HepG2 (cell line): ENCODE results near the gene SRSF4. TPM values are rescaled to one million over a fixed set of nuclear protein-coding genes. Genes with fewer than 3 reads are reported as not detected.

Experiments used
- ATAC-seq: fragments of 200-7000 bp; cut with Tn5 transposase; 3 replicates; pipeline ENCODE4 v1.9.1; 2020; ENCODE audit warnings: mild to moderate bottlenecking, moderate library complexity
- BruUV-seq: library from RNA; stranded (reverse); fragments of 400-500 nt; replicated peaks from 2 replicates; lab custom pipeline; 2021; lab: Mats Ljungman, UMichigan
- CTCF ChIA-PET: fragments of 300-600 bp; formaldehyde crosslinking; extraction: SDS; loops from one replicate; lab custom pipeline; 2021; ENCODE audit warnings: low total read pairs, inconsistent platforms, low intra/inter-chr PET ratio; lab: Yijun Ruan, JAX
- POLR2A ChIA-PET: fragments of 350-600 bp; sonication (Branson Sonifier 250); formaldehyde crosslinking; loops from one replicate; lab custom pipeline; 2020; ENCODE audit warnings: antibody characterized with exemption, inconsistent platforms; lab: Yijun Ruan, JAX
- DNase-seq: peaks from one replicate; pipeline ENCODE4 v3.0.0-alpha.2; 2015; ENCODE audit warnings: low spot score
- FAIRE-seq: peaks from 3 replicates; lab custom pipeline; 2011; peaks lifted over from hg19 to GRCh38; lab: Jason Lieb, UNC
- H2AFZ ChIP-seq: one replicate; pipeline ENCODE4 v1.6.1; 2011; ENCODE audit warnings: low read length, inconsistent platforms
- H3K27ac ChIP-seq: fragments of 300-600 bp; 3 replicates; pipeline ENCODE4 v1.8.0; 2011; ENCODE audit warnings: mixed run types, mild to moderate bottlenecking, mixed read lengths, low read length, inconsistent platforms; ENCODE audit not compliant: insufficient read depth; ENCODE audit errors: extremely low read length
- H3K27me3 ChIP-seq, 2 experiments: fragments of 200-600 bp in 1 of 2; 2 replicates in 1 of 2; 3 replicates in 1 of 2; pipeline versions ENCODE4 v1.6.0 to v1.8.0; 2011; ENCODE audit warnings: low read length in 2 of 2, mild to moderate bottlenecking in 2 of 2, moderate library complexity in 2 of 2, inconsistent platforms in 1 of 2; ENCODE audit not compliant: insufficient read depth in 2 of 2, control insufficient read depth in 1 of 2
- H3K36me3 ChIP-seq, 2 experiments: fragments of 200-600 bp in 1 of 2; replicated peaks in 1 of 2; 2 replicates in 1 of 2; 3 replicates in 1 of 2; pipeline versions ENCODE4 v1.5.1 to v1.8.0; 2011; ENCODE audit warnings: low read length in 2 of 2, inconsistent platforms in 1 of 2; ENCODE audit not compliant: insufficient read depth in 2 of 2, control insufficient read depth in 1 of 2
- H3K4me1 ChIP-seq: 2 replicates; pipeline ENCODE4 v1.5.1; 2012; ENCODE audit warnings: low read length, inconsistent platforms; ENCODE audit not compliant: insufficient read depth
- H3K4me2 ChIP-seq: 2 replicates; pipeline ENCODE4 v1.6.0; 2011; ENCODE audit warnings: low read depth, low read length, inconsistent platforms
- H3K4me3 ChIP-seq, 3 experiments: fragments of 200-600 bp in 1 of 3; sonication (generic), shearing (Covaris generic) in 1 of 3; replicated peaks in 1 of 3; 2 replicates each; pipeline ENCODE4 v1.5.1; 2011 to 2016; ENCODE audit warnings: low read length in 3 of 3, inconsistent platforms in 2 of 3, low read depth in 2 of 3, mild to moderate bottlenecking in 2 of 3, control low read depth in 1 of 3, mixed read lengths in 1 of 3; ENCODE audit not compliant: insufficient read depth in 1 of 3
- H3K79me2 ChIP-seq: one replicate; pipeline ENCODE4 v1.6.1; 2011; ENCODE audit warnings: low read length, inconsistent platforms; ENCODE audit not compliant: insufficient read depth
- H3K9ac ChIP-seq: 2 replicates; pipeline ENCODE4 v1.6.0; 2011; ENCODE audit warnings: mild to moderate bottlenecking, low read depth, low read length, inconsistent platforms; ENCODE audit not compliant: insufficient read depth
- H3K9me3 ChIP-seq: 2 replicates; pipeline ENCODE4 v1.5.1; 2012; ENCODE audit warnings: mild to moderate bottlenecking, low read length
- H4K20me1 ChIP-seq: 2 replicates; pipeline ENCODE4 v1.6.0; 2011; ENCODE audit warnings: inconsistent platforms, mild to moderate bottlenecking, low read length, moderate library complexity; ENCODE audit not compliant: insufficient read depth
- ARID2 ChIP-seq: sonication (generic); formaldehyde crosslinking; IDR thresholded peaks from 2 replicates; pipeline ENCODE4 v1.8.1; 2022; ENCODE audit warnings: mild to moderate bottlenecking, missing genetic modification reagents, borderline replicate concordance
- ATF7-NPFF ChIP-seq: sonication (generic); formaldehyde crosslinking; IDR thresholded peaks from 2 replicates; pipeline ENCODE4 v1.8.1; 2023; ENCODE audit warnings: mild to moderate bottlenecking, low read depth, missing genetic modification reagents, moderate library complexity
- CBX5 ChIP-seq: sonication (generic); formaldehyde crosslinking; IDR thresholded peaks from 2 replicates; pipeline ENCODE4 v1.4.0; 2020; ENCODE audit warnings: missing genetic modification reagents, borderline replicate concordance
- HNRNPK ChIP-seq: fragments of 200-400 bp; formaldehyde crosslinking; IDR thresholded peaks from 2 replicates; pipeline ENCODE4 v1.6.1; 2018; ENCODE audit warnings: low read length, low read depth, moderate library complexity, mild to moderate bottlenecking; ENCODE audit not compliant: poor library complexity, severe bottlenecking
- KLF12 ChIP-seq: sonication (generic); formaldehyde crosslinking; IDR thresholded peaks from 2 replicates; pipeline ENCODE4 v1.4.0; 2020; ENCODE audit warnings: missing genetic modification reagents, borderline replicate concordance
- MIXL1 ChIP-seq: IDR thresholded peaks from 2 replicates; pipeline ENCODE4 v1.6.1; 2016
- SMAD9 ChIP-seq: sonication (generic); formaldehyde crosslinking; IDR thresholded peaks from 2 replicates; pipeline ENCODE4 v1.5.1; 2020; ENCODE audit warnings: mild to moderate bottlenecking, missing genetic modification reagents
- SMC3 ChIP-seq: IDR thresholded peaks from 2 replicates; pipeline ENCODE4 v1.6.1; 2011; ENCODE audit warnings: low read length, improper control_type of control experiment
- SP1 ChIP-seq, 2 experiments: fragments of 450-650 bp in 1 of 2; sonication (generic) in 1 of 2; formaldehyde crosslinking in 1 of 2; IDR thresholded peaks; 2 replicates each; pipeline versions ENCODE4 v1.4.0 to v1.6.1; 2016 to 2020; ENCODE audit warnings: missing genetic modification reagents in 1 of 2
- ZBTB7A ChIP-seq: sonication (generic); formaldehyde crosslinking; IDR thresholded peaks from 2 replicates; pipeline ENCODE4 v1.8.0; 2022; ENCODE audit warnings: mild to moderate bottlenecking, missing genetic modification reagents
- ZFP82 ChIP-seq: sonication (generic); formaldehyde crosslinking; IDR thresholded peaks from 2 replicates; pipeline ENCODE4 v1.5.1; 2020; ENCODE audit warnings: mild to moderate bottlenecking, missing genetic modification reagents, borderline replicate concordance
- ZNF264 ChIP-seq: sonication (generic); formaldehyde crosslinking; IDR thresholded peaks from 2 replicates; pipeline ENCODE4 v1.4.0; 2020; ENCODE audit warnings: missing genetic modification reagents
- ZNF547 ChIP-seq: sonication (generic); formaldehyde crosslinking; IDR thresholded peaks from 2 replicates; pipeline ENCODE4 v1.5.1; 2020; ENCODE audit warnings: mild to moderate bottlenecking, missing genetic modification reagents
- ZNF615 ChIP-seq: sonication (generic); formaldehyde crosslinking; IDR thresholded peaks from 2 replicates; pipeline ENCODE4 v1.5.0; 2020; ENCODE audit warnings: mild to moderate bottlenecking, missing genetic modification reagents, borderline replicate concordance
- ZNF746 ChIP-seq: sonication (generic); formaldehyde crosslinking; IDR thresholded peaks from 2 replicates; pipeline ENCODE4 v1.8.0; 2022; ENCODE audit warnings: mild to moderate bottlenecking, missing genetic modification reagents
- ZNF761 ChIP-seq: sonication (generic); formaldehyde crosslinking; conservative IDR thresholded peaks from 2 replicates; pipeline ENCODE4 v1.4.0; 2020; ENCODE audit warnings: mild to moderate bottlenecking, missing genetic modification reagents
- ZNF788 ChIP-seq: sonication (generic); formaldehyde crosslinking; IDR thresholded peaks from 2 replicates; pipeline ENCODE4 v1.5.0; 2020; ENCODE audit warnings: mild to moderate bottlenecking, missing genetic modification reagents, borderline replicate concordance
- WGBS: methylation state at CpG from one replicate; pipeline ENCODE4 v1.1.6; 2017; ENCODE audit warnings: low lambda C conversion rate; 5-methylcytosine and 5-hydroxymethylcytosine counted together
- in situ Hi-C: cut with HindIII; loops from 2 replicates; pipeline ENCODE4 v1.10.0; 2017; ENCODE audit warnings: low pct_unique_long_range_greater_than_20kb; ENCODE audit not compliant: extremely low pct_ligation_motif_present
- intact Hi-C: fragments of 100-400 bp; cut with micrococcal nuclease; formaldehyde crosslinking; loops from one replicate; pipeline ENCODE4 v1.10.0; 2022; ENCODE audit not compliant: unreplicated experiment
- polyA plus RNA-seq, 8 experiments: library from polyadenylated mRNA; depleted of rRNA in 3 of 8; stranded (reverse) in 7 of 8; unstranded in 1 of 8; fragments of >200 nt; fragmentation: Illumina TruSeq in 4 of 8; extraction: Trizol in 4 of 8; gene quantifications; 2 replicates each; pipeline versions ENCODE4 v1.2.1 to v1.2.3, GENCODE V29; 2011 to 2016; ENCODE audit warnings: low read depth in 4 of 8, missing spikeins in 1 of 8, mixed read lengths in 1 of 8; ENCODE audit not compliant: insufficient read depth in 1 of 8
- total RNA-seq, 5 experiments: library from RNA; depleted of rRNA; stranded (reverse); fragments of >200 nt; fragmentation: Illumina TruSeq; extraction: Trizol; gene quantifications; 2 replicates each; pipeline ENCODE4 v1.2.3, GENCODE V29; 2016; ENCODE audit warnings: low read depth in 1 of 5
- TF ChIP-seq, protein P1 (sequence below): sonication (generic); formaldehyde crosslinking; conservative IDR thresholded peaks from 2 replicates; pipeline ENCODE4 v1.4.0; 2020; ENCODE audit warnings: missing genetic modification reagents
- TF ChIP-seq, protein P2 (sequence below): sonication (generic); formaldehyde crosslinking; IDR thresholded peaks from 2 replicates; pipeline ENCODE4 v1.9.0; 2022; ENCODE audit warnings: missing genetic modification reagents, mild to moderate bottlenecking, borderline replicate concordance

SRSF4 gene
- total and polyA plus RNA-seq, 2 of the 13 experiments (the other 11 are each of a cell fraction or from before 2014, with no cell fraction given): 37.7 to 50.9 TPM

- Histone ChIP-seq H3K27me3 (peaks cover 2 to 11% of the 10 kb centered on the region in 2 experiments; a peak in 2 of 5 replicates), H2AFZ (no peak overlapping the region), H3K4me3 (no peak overlapping the region), H3K9me3 (no peaks in the 10 kb centered on the region), H3K79me2 (no peaks in the 10 kb centered on the region), H3K9ac (no peak overlapping the region), H4K20me1 (no peaks in the 10 kb centered on the region), H3K27ac (no peak overlapping the region), H3K4me2 (no peak overlapping the region), H3K4me1 (peaks cover 22% of the 10 kb centered on the region), H3K36me3 (no peaks in the 10 kb centered on the region)
- ChIA-PET POLR2A (no interaction called here), CTCF (no interaction called here)
- DNase-seq: no peak
- no TSS peak for BruUV-seq
- intact Hi-C loops: loop anchor here (10.0 kb wide), 1 partner anchor 244 kb away; no protein-coding TSS in a partner anchor
- TF ChIP-seq ARID2 (CRISPR knock-in tag) (no peak), CBX5 (CRISPR knock-in tag) (no peak), SMAD9 (no peak), ZNF264 (CRISPR knock-in tag) (no peak), HNRNPK (no peak), ATF7-NPFF (CRISPR knock-in tag) (no peak), ZNF547 (CRISPR knock-in tag) (no peak), SMC3 (no peak), ZFP82 (CRISPR knock-in tag) (no peak), ZBTB7A (CRISPR knock-in tag) (no peak), KLF12 (CRISPR knock-in tag) (no peak), ZNF761 (CRISPR knock-in tag) (no peak), MIXL1 (CRISPR knock-in tag) (no peak), ZNF746 (no peak), ZNF615 (CRISPR knock-in tag) (no peak), ZNF788 (CRISPR knock-in tag) (no peak), SP1 (IDR thresholded peaks at IDR 0.05) (no peak), SP1 (CRISPR knock-in tag; IDR thresholded peaks at IDR 0.05) (no peak)
- TF ChIP-seq, protein P1, sequence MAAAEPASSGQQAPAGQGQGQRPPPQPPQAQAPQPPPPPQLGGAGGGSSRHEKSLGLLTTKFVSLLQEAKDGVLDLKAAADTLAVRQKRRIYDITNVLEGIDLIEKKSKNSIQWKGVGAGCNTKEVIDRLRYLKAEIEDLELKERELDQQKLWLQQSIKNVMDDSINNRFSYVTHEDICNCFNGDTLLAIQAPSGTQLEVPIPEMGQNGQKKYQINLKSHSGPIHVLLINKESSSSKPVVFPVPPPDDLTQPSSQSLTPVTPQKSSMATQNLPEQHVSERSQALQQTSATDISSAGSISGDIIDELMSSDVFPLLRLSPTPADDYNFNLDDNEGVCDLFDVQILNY (CRISPR knock-in tag): no peak
- TF ChIP-seq, protein P2, sequence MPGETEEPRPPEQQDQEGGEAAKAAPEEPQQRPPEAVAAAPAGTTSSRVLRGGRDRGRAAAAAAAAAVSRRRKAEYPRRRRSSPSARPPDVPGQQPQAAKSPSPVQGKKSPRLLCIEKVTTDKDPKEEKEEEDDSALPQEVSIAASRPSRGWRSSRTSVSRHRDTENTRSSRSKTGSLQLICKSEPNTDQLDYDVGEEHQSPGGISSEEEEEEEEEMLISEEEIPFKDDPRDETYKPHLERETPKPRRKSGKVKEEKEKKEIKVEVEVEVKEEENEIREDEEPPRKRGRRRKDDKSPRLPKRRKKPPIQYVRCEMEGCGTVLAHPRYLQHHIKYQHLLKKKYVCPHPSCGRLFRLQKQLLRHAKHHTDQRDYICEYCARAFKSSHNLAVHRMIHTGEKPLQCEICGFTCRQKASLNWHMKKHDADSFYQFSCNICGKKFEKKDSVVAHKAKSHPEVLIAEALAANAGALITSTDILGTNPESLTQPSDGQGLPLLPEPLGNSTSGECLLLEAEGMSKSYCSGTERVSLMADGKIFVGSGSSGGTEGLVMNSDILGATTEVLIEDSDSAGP: no peak
- FAIRE-seq: no peak
- WGBS: 25% methylated on average over 5 of the region's 6 CpGs
- in situ Hi-C loops: loop anchor here (10.0 kb wide), 1 partner anchor 244 kb away; no protein-coding TSS in a partner anchor
- no peak for ATAC-seq
These were observed 53.0 kb downstream of the SRSF4 start for GRCh38 chr1:29128739-29129138.
